ENCODE data around the gene ALDH6A1.

DNA sequence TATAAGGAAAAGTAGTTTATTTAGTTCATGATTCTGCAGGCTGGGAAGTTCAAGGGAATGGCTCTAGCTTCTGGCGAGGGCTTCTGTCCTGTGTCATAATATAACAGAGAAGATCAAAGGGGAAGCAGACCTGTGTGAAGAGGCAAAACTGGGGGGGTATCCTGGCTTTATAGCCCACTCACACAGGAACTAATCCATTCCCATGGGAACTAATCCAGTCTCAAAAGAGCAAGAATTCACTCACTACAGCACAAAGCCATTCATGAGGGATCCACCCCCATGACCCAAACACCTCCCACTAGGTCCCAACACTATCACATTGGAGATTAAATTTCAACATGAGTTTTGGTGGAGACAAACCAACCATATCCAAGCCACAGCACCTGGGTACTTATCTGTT lies 6.9 kb downstream of the ALDH6A1 start:
- TF ChIP-seq, protein P1, sequence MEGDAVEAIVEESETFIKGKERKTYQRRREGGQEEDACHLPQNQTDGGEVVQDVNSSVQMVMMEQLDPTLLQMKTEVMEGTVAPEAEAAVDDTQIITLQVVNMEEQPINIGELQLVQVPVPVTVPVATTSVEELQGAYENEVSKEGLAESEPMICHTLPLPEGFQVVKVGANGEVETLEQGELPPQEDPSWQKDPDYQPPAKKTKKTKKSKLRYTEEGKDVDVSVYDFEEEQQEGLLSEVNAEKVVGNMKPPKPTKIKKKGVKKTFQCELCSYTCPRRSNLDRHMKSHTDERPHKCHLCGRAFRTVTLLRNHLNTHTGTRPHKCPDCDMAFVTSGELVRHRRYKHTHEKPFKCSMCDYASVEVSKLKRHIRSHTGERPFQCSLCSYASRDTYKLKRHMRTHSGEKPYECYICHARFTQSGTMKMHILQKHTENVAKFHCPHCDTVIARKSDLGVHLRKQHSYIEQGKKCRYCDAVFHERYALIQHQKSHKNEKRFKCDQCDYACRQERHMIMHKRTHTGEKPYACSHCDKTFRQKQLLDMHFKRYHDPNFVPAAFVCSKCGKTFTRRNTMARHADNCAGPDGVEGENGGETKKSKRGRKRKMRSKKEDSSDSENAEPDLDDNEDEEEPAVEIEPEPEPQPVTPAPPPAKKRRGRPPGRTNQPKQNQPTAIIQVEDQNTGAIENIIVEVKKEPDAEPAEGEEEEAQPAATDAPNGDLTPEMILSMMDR (conservative IDR thresholded peaks at IDR 0.05; ENCODE audit: low read depth, low read length), result no peak
- no peak for TF ChIP-seq EZH2 (IDR thresholded peaks at IDR 0.05; ENCODE audit: borderline replicate concordance, low read depth, low read length, poor library complexity, severe bottlenecking)
